ENCODE measurements around the gene PLXNA2.

DNA sequence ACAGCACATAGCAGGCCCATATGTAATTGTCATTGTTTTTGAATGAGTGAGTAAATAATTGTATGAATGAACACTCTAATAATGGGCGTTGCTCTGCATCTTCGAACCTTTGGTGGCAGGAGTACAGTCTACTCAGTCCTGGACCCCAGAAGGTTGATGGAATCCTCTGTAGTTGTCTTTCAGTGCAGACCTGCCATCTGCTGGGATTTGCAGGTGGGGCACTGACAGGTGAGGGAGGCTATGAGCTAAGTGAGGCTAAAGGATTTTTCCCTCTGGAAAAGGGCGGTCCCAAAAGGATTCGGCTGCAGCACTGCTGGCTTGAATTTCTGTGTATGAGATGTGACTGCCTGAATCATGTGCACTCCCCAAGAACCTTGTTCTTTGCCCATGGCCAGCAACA, 53.4 kb downstream of the PLXNA2 start:
- TF ChIP-seq, protein P1, sequence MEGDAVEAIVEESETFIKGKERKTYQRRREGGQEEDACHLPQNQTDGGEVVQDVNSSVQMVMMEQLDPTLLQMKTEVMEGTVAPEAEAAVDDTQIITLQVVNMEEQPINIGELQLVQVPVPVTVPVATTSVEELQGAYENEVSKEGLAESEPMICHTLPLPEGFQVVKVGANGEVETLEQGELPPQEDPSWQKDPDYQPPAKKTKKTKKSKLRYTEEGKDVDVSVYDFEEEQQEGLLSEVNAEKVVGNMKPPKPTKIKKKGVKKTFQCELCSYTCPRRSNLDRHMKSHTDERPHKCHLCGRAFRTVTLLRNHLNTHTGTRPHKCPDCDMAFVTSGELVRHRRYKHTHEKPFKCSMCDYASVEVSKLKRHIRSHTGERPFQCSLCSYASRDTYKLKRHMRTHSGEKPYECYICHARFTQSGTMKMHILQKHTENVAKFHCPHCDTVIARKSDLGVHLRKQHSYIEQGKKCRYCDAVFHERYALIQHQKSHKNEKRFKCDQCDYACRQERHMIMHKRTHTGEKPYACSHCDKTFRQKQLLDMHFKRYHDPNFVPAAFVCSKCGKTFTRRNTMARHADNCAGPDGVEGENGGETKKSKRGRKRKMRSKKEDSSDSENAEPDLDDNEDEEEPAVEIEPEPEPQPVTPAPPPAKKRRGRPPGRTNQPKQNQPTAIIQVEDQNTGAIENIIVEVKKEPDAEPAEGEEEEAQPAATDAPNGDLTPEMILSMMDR (IDR thresholded peaks at IDR 0.05) = no peak
- no peak for TF ChIP-seq POLR2A (IDR thresholded peaks at IDR 0.05)
